Right lung (tissue), 10 donors: Measurements from ENCODE around the gene NFASC. TPM values are rescaled to one million over a fixed set of nuclear protein-coding genes. Genes with fewer than 3 reads are reported as not detected.
A peak's percentile ranks its signal among the peaks of the same experiment; 100 is the strongest.

Experiments
- DNase-seq, 2 donors: peaks; one replicate each; pipeline ENCODE4 v3.0.0-alpha.2; 2013
- long read RNA-seq, 8 donors: transcript quantifications; one replicate each; lab custom pipeline, GENCODE V29; 2026
- polyA plus RNA-seq, 5 donors: library from polyadenylated mRNA; unstranded; fragments of 120-200 nt; gene quantifications; one replicate each; pipeline versions ENCODE4 v1.2.1 to v1.2.3, GENCODE V29; 2013; ENCODE audit warnings: inconsistent platforms in 1 of 5, low replicate concordance in 1 of 5; ENCODE audit not compliant: insufficient read length in 5 of 5, insufficient read depth in 1 of 5

Gene NFASC
- polyA plus RNA-seq, result 1 to 10 TPM; 1.1 to 1.7 (median 1.5) TPM
- long read RNA-seq, donor 1, result 0 reads
- long read RNA-seq, donor 2, result 0 reads
- long read RNA-seq, donor 3, result 0 reads
- long read RNA-seq, donor 4, result 0 reads
- long read RNA-seq, donor 5, result 0 reads
- long read RNA-seq, donor 6, result 0 reads
- long read RNA-seq, donor 7, full-length matches to known transcripts, result 1 of 1 reads
- long read RNA-seq, donor 7, partial matches to known transcripts, result 0 of 1 reads
- long read RNA-seq, donor 7, other reads (novel, unspliced or antisense), result 0 of 1 reads
- long read RNA-seq, donor 8, result 0 reads

- no peak for DNase-seq
Measured at GRCh38 chr1:204870160-204870912, at the start of gene NFASC. TSS of gene NFASC (plus strand) at chr1:204870862. CDS start at chr1:204944316, 73,454 bp downstream.

DNA sequence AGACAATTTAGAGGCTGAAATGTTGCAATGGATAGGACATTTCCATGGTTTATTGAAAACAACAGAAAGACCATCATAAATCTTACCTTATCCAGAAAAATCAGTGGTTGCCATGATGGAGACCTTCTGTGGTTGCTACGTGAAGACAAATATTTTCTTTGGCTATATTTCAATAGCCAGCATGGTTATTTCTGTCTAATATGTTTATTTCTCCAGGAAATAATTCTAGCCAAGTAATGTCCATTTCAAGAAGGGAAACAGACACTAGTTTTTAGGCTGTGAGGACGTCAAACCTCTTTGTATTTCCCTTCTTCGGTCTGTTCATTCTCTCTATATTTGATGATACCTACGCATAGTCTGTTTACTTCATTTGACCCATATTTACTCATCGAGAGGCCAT lies 49.2 kb upstream of the NFASC start:
- no peak for DNase-seq

GRCh38 chr1:204821924-204822323 lies 48.7 kb upstream of the NFASC start:
- DNase-seq, result no peak

GRCh38 chr1:204826970-204827369 lies 43.7 kb upstream of the NFASC start:
- no peak for DNase-seq

DNA sequence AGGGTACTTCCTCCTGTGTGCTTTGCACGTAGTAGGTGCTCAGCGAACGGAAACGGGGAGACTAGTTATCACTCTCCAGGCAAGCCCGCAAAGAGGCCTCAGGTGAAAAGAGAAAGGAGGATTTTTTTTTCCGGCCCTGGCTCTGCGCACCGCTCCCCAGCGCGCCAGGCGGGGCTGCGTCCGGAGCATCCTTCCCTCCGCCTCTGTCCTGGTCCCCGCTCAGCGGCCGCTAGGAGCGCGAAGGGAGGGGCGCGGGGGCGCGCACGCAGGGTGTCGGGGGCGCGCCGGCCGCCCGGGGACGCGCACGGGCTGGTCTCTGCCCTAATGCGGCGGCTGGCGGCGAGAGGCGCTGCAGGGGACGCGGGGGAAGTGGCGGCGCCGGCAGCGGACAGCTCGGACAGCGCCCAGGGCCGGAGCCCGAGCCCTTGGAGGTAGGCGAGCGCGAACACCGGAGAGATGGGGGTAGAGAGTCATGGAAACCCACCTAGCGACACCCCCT lies 42.3 kb upstream of the NFASC start:
- peak in 1 of 2 donors; percentile 36 for DNase-seq

DNA sequence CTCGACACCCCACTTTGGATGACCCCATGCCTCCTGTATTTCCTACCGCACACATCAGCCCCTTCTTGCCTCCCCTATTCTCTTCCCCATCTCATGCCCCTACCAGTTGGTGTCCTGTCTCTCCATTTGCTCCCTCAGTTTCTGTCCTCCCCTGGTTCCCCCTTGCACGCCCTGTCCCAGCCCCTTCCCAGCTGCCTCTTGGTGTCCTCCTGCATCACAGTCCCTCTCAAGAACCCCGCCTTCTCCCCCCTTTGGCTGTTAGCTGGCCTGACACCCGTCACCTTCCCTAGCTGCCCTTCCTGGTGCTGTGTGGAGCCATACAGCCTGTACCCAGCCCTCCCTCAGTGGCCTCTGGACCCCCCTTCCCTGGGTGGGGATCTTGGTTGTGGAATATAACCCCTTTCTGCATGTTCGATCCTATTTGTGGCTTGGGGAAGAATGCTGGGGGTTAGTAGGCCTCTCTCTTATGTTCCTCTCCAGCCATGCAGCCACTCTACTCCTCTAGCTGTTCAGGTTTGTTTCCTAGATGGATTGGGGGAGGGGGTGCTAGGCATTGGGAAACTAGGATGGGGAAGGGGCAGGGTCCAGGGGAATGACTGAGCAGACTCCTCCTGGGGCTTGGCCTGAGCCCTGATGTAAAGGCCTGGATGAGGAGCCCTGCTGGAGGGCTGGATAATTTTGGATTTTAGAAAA lies 41.4 kb upstream of the NFASC start:
- DNase-seq, result no peak

DNA sequence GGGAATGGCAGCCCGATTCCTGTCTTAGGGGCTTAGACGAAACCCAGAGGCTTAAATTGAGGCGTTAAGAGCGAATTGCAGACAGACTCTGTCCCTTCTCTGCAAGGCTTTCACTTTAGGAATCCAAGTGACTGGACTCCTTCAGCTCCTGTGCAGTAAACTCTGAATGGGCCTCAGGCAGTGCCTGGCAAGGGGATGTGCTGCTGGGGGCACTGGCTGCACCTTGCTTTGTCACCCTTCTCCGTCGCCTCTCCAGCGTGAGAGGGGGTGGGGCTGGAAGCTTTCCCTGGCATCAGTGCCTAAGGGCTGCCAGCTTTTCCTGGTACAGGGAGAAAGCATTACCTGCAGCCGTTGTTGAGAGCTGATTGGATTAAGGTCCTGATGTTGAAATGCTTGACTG lies 39.9 kb upstream of the NFASC start:
- no peak for DNase-seq

GRCh38 chr1:204831186-204831585 lies 39.5 kb upstream of the NFASC start:
- no peak for DNase-seq

- no peak for DNase-seq
Measured at GRCh38 chr1:204834336-204834735, 36.3 kb upstream of the NFASC start.

- no peak for DNase-seq
Measured at GRCh38 chr1:204834752-204835151, 35.9 kb upstream of the NFASC start.

GRCh38 chr1:204835737-204836136 lies 34.9 kb upstream of the NFASC start:
- DNase-seq, result no peak

DNA sequence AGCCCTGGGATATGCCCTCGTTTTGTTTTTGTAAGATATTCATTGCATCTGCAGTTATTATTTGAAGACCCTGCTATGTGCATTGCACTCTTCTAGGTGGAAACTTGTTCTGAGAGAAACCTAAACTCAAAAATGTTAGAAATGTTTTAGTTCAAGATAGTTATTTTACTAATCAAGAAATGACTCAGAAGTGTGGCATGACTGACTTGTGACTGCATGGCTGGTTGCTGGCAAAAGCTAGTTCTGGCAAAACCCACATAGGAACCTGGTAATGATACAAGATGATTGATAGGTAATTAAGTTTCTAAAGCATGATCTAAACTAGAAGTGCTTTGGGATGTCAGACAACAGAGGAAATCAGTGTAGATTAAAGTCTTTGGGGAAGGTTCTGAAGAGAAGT lies 33.8 kb upstream of the NFASC start:
- no peak for DNase-seq

GRCh38 chr1:204837440-204838084 lies 33.1 kb upstream of the NFASC start:
- DNase-seq, result peak; percentile 32 to 51

- no peak for DNase-seq
Measured at GRCh38 chr1:204841316-204841715, 29.3 kb upstream of the NFASC start.

DNA sequence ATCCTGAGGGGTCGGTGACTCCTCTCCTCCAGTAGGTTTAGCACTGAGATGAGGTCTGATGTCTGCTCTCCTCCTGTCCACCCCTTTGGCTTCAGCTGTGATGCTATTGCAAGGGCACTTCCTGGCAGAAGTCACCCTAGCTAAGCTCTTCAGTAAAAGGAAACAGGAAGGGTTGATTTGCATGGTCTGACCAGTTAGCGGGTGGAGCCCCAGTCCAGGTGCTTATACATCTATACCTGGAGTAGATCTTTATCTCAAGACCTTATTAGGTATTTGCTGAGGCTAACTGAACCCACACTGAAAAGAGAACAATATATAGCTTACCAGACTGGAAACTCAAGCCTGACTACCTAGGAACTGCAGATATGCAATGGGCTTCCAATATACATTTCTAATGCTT lies 28.9 kb upstream of the NFASC start:
- DNase-seq, result no peak

GRCh38 chr1:204842369-204842768 lies 28.3 kb upstream of the NFASC start:
- no peak for DNase-seq

DNA sequence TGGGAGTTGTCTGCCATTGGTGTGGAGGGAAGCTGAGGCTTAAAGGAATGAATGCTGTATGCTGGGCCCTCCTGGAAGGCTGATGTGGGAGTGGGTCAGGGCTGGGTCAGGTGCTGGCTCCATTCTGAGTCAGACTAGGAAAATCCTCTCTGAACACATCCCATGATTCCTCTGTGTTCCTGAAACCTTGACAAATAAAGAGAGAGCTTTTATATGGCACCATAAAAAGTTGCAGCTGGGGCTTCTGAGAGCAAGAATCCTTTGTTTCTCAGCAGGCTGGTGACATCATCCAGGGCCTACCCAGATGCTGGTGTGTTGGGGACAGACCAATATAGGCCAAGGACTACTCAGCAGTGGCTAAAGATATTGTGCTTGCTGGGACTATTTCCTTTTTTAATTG lies 27.8 kb upstream of the NFASC start:
- no peak for DNase-seq

GRCh38 chr1:204846546-204846945 lies 24.1 kb upstream of the NFASC start:
- DNase-seq, result no peak

- DNase-seq, result no peak
Measured at GRCh38 chr1:204848579-204848978, 22.1 kb upstream of the NFASC start.

DNA sequence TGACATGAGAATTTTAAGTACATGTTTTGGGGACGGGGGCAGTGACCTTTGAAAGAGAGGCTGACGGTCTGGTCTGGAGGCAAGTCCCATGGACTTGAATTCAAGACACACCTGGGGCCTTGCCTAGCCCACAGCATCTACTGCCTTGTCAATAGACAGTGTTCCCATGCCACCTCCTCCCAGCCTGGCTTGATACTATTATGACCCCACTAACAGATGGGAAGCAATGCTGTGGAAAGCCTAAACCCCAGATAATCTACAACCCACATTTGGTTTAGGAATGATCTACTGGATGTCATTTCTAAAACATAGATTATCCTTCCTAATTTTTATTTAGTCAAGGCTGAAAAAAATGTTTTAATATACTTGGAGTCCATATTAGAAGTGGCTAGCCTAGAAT lies 17.8 kb upstream of the NFASC start:
- DNase-seq, result no peak

GRCh38 chr1:204853436-204853835 lies 17.2 kb upstream of the NFASC start:
- no peak for DNase-seq

DNA sequence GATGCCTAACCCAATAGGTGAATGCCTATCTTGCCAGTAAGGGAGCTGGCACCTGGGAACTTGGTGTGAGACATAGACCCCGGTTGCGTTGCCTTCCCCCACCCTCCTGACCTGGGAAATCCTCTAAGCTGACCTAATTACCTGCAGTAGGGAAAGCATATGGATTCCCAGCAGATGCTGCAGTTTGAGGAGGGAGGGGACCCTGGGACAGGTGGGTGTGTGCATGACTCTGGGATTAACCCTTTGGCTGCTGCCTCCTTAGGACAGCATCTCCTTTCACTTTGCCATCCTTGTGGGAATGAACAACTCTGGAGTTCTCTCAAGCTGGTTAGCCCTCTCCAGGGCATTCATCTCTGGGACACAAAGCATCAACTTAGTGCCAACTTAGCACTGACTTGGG lies 16.4 kb upstream of the NFASC start:
- no peak for DNase-seq
